ENCODE measurements around the gene SRC. TPM values are rescaled to one million over a fixed set of nuclear protein-coding genes. Genes with fewer than 3 reads are reported as not detected.
A peak's percentile ranks its signal among the peaks of the same experiment; 100 is the strongest.

Gene SRC
- 10 to 100 TPM in 1 of 2 donors, 1 to 10 TPM in 1; 6.9 to 14.3 TPM for total RNA-seq

DNA sequence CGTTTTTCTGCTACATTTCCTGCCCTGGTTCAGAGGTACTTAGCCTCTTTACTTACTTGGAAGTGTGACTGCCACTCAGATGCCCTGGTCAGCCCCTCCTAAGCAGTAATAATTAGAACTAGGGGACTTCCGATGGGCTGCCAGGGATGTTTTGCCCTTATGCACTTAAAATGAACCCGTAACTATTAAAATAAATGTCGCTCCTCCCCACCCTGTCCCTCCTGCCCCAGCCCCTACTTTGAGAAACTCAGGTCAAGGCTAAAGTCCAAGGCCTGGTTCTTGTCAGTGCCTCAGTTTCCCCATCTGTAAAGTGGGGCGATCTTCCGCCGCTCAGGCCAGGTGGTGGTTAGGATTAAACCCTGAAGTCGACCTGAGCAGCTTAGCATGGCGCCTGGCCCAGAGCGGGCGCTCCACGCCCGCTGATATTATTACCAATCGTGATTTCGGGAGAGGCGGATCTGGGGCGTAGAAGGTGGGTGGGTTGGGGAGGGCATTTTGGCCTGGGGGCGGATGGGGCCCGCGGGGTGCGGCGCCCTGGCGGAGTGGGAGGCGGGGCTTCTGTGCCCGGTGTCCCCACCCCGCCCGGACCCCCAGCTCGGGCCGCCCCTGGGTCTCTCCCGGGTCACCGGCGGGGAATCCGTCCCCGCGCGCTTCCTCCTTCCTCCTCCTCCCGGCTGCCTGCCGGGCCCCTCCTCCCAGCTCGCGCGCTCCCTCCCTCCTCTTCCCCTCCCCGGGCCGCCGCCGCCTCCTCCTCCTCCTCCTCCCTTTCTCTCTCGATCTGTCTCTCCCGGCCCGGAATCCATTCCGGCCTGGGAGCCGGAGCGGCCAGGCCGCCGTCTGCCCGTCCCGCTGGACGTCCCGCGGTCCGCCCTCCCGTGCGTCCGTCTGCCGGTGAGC, at the start of gene SRC:
Gene SRC (plus strand): TSS at position 802 of the 897 bp plus-strand sequence. CDS start 38,014 bp downstream, outside the sequence.
- peak within 1 kb of the TSS; percentile 57 to 73 for H3K4me3 ChIP-seq
- H3K27me3 ChIP-seq: no peaks in the 10 kb centered on the region
- H3K9me3 ChIP-seq: no peaks in the 10 kb centered on the region
- peak; percentile 77 for DNase-seq (ENCODE audit: low spot score)
- peaks cover 0 to 16% of the 10 kb centered on the region in 2 donors for H3K4me1 ChIP-seq
- peak within 1 kb of the TSS; percentile 76 to 81 for H3K27ac ChIP-seq
- H3K36me3 ChIP-seq: no peaks in the 10 kb centered on the region
- TF ChIP-seq, protein P1, sequence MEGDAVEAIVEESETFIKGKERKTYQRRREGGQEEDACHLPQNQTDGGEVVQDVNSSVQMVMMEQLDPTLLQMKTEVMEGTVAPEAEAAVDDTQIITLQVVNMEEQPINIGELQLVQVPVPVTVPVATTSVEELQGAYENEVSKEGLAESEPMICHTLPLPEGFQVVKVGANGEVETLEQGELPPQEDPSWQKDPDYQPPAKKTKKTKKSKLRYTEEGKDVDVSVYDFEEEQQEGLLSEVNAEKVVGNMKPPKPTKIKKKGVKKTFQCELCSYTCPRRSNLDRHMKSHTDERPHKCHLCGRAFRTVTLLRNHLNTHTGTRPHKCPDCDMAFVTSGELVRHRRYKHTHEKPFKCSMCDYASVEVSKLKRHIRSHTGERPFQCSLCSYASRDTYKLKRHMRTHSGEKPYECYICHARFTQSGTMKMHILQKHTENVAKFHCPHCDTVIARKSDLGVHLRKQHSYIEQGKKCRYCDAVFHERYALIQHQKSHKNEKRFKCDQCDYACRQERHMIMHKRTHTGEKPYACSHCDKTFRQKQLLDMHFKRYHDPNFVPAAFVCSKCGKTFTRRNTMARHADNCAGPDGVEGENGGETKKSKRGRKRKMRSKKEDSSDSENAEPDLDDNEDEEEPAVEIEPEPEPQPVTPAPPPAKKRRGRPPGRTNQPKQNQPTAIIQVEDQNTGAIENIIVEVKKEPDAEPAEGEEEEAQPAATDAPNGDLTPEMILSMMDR (IDR thresholded peaks at IDR 0.05): no peak

DNA sequence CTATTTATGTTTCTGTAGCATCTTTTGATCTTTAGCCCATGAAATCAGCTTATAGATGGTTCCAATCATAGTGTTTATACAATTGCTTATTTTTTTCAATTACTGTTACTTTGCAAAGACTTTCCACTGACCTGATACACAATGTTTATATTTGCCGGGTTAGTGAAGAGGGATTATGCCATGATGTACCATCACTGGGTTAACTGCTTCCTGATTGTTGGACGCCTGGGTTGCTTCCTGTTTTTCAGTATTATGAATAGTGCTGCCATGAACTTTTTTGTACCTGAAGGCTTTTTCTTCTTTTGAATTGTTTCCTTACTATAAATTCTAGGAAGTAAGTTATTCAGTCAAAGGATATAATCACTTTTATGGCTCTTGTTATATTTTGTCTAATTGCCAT, 49.6 kb upstream of the SRC start:
- H3K4me1 ChIP-seq: peaks cover 0 to 38% of the 10 kb centered on the region in 2 donors

DNA sequence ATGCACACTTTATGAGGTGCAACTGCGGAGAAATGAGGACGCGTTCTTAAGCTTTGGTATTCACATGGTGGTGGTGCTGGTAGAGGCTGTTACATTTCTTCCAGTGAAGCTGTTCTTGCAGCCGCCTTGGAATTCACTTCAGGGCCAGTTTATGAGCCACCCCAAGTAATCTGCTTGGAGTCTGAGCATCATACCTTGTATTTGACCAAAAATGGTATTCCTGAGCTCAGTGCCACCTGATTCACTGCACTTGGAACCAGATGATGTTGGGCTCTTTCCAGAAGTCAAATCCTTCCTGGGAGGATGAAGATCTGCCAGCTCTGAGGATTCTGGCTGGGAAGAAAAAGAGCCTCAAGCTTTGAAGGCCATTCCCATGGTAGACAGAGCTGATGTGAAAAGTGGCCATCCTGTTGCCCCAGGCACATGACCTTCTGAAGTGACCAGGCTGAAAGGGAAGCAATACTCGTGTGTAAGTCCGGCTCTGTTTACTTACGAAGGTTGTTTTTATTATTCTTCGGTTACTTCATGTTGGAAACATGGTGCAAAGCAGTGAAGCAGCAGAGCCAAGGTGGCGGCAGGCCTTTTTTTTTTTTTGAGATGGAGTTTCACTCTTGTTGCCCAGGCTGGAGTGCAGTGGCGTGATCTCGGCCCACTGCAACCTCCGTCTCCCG, 48.7 kb upstream of the SRC start:
- TF ChIP-seq, protein P1 (IDR thresholded peaks at IDR 0.05): no peak
- H3K27ac ChIP-seq: peak overlapping the region in 1 of 2 donors; percentile 25
- peaks cover 0 to 38% of the 10 kb centered on the region in 2 donors for H3K4me1 ChIP-seq
- no peak overlapping the region for H3K4me3 ChIP-seq
- no peak for DNase-seq (ENCODE audit: low spot score)
- peaks cover 13% of the 10 kb centered on the region for H3K36me3 ChIP-seq
- H3K9me3 ChIP-seq: no peaks in the 10 kb centered on the region
- no peaks in the 10 kb centered on the region for H3K27me3 ChIP-seq

More for the DNA sequence above, 49.6 kb upstream of the SRC start:
- H3K27ac ChIP-seq: peak overlapping the region in 1 of 2 donors; percentile 25
- no peak for DNase-seq (ENCODE audit: low spot score)
- H3K9me3 ChIP-seq: no peaks in the 10 kb centered on the region
- TF ChIP-seq, protein P1 (IDR thresholded peaks at IDR 0.05): no peak
- no peaks in the 10 kb centered on the region for H3K27me3 ChIP-seq
- H3K36me3 ChIP-seq: peaks cover 5% of the 10 kb centered on the region
- H3K4me3 ChIP-seq: no peak overlapping the region

DNA sequence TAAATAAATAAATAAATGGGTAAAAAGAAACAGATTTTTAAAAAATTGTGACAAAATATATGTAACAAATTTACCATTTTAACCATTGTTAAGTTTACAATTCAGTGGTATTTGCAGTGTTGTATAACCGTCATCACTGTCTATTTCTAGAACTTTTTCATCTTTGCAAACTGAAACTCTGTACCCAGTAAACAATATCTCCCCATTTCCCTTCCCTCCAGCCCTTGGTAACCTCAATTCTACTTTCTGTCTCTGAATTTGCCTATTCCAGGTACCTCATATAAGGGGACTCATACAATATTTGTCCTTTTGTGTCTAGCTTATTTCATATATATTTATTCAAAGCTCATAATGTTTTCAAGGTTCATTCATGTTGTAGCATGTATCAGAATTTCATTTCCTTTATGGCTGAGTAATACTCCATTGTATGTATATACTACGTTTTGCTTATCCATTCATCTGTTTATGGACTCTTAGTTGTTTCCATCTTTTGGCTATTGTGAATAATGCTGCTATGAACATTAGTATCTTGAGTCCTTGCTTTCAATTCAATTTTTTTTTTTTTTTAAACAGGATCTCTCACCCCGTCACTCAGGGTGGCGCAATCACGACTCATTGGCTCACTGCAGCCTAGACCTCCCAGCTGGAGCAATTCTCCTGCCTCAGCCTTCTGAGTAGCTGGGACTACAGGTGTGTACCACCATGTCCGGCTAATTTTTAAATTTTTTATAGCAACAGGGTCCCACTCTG, 47.6 kb upstream of the SRC start:
- no peak overlapping the region for H3K27ac ChIP-seq
- no peak overlapping the region for H3K4me3 ChIP-seq
- no peaks in the 10 kb centered on the region for H3K27me3 ChIP-seq
- peaks cover 16% of the 10 kb centered on the region for H3K36me3 ChIP-seq
- peaks cover 0 to 38% of the 10 kb centered on the region in 2 donors for H3K4me1 ChIP-seq
- DNase-seq (ENCODE audit: low spot score): no peak
- TF ChIP-seq, protein P1 (IDR thresholded peaks at IDR 0.05): no peak
- no peaks in the 10 kb centered on the region for H3K9me3 ChIP-seq

DNA sequence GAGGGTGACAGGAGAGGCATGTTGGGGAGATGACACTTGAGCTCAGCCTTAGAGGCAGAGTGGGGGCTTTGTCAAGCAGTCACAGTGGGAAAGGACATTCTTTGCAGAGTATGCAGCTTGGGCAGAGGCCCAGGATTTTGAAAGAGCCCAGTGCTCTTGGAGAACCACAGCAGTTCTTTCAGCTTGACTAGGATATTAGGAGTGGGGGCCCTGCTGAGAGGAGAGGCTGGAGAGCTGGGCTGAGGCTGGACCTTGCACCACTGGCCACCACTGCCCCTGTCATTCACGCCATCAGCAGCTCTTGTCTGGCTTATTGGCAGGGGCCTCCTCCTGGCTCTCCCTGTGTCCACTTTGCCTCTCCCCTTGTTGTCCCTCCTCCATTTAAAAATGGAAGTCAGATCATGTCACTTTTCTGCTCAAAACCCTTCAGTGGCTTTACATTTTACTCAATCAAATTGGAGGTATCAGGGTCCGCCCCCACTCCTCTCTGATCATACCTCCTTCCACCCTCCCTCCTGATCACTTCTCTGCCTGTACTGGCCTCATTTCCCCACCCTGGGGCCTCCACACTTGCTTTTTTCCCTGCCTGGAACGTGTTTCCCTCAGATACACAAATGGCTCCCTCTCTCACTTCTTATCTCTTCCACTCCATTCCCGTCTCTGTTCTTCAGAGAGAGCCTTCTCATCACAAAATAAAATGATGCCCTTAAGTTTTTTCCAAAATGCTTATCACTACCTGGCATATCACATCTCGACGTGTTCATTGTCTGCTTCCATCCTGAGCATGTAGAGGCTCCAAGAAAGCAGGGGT, 46.0 kb upstream of the SRC start:
- Histone ChIP-seq H3K4me3 (no peak overlapping the region), H3K27ac (peak overlapping the region in 1 of 2 donors; percentile 8), H3K27me3 (no peaks in the 10 kb centered on the region), H3K9me3 (no peaks in the 10 kb centered on the region), H3K4me1 (peaks cover 0 to 38% of the 10 kb centered on the region in 2 donors), H3K36me3 (peaks cover 21% of the 10 kb centered on the region)
- TF ChIP-seq, protein P1 (IDR thresholded peaks at IDR 0.05): no peak
- DNase-seq (ENCODE audit: low spot score): no peak

Measured in right atrium auricular region (tissue), 2 donors.